K562 (cell line): ENCODE measurements around the gene SURF6. TPM values are rescaled to one million over a fixed set of nuclear protein-coding genes. Genes with fewer than 3 reads are reported as not detected.

Source experiments
- ATAC-seq: fragments of 200-7000 bp; cut with Tn5 transposase; 3 replicates; pipeline ENCODE4 v1.9.1; 2020; ENCODE audit warnings: moderate library complexity
- BruUV-seq: library from RNA; stranded (reverse); fragments of 400-500 nt; replicated peaks from 2 replicates; lab custom pipeline; 2021; lab: Mats Ljungman, UMichigan
- CTCF ChIA-PET: fragments of 300-600 bp; formaldehyde crosslinking; extraction: SDS; loops from one replicate; lab custom pipeline; 2021; ENCODE audit warnings: low intra/inter-chr PET ratio; lab: Yijun Ruan, JAX
- POLR2A ChIA-PET: fragments of 300-600, 350-650 bp; sonication (Branson Sonifier 250); formaldehyde crosslinking; extraction: SDS; loops from one replicate; lab custom pipeline; 2021; ENCODE audit warnings: antibody characterized with exemption, inconsistent platforms; lab: Yijun Ruan, JAX
- DNase-seq, 4 experiments: peaks; one replicate each; pipeline versions ENCODE4 v3.0.0 to v3.0.0-alpha.2; 2011 to 2018; ENCODE audit warnings: low spot score in 3 of 4, mixed read lengths in 3 of 4; ENCODE audit errors: extremely low read depth in 1 of 4
- FAIRE-seq: peaks from 2 replicates; lab custom pipeline; 2011; peaks lifted over from hg19 to GRCh38; lab: Jason Lieb, UNC
- H2AFZ ChIP-seq: 2 replicates; pipeline ENCODE4 v1.6.0; 2011; ENCODE audit warnings: low read depth, low read length, control low read depth, inconsistent platforms
- H3K27ac ChIP-seq: fragments of 200-600 bp; 3 replicates; pipeline ENCODE4 v1.8.0; 2011; ENCODE audit warnings: low read depth, mild to moderate bottlenecking, control low read depth, inconsistent platforms, low read length, moderate library complexity, mixed read lengths; ENCODE audit errors: extremely low read depth
- H3K27me3 ChIP-seq, 2 experiments: fragments of 300-600 bp in 1 of 2; 2 replicates in 1 of 2; 3 replicates in 1 of 2; pipeline versions ENCODE4 v1.6.0 to v1.8.0; 2011; ENCODE audit warnings: inconsistent platforms in 2 of 2, low read length in 2 of 2, mild to moderate bottlenecking in 1 of 2, mixed read lengths in 1 of 2, moderate library complexity in 1 of 2; ENCODE audit not compliant: control insufficient read depth in 2 of 2, insufficient read depth in 2 of 2
- H3K36me3 ChIP-seq: fragments of 300-600 bp; 3 replicates; pipeline ENCODE4 v1.8.0; 2011; ENCODE audit warnings: mild to moderate bottlenecking, low read length, inconsistent platforms; ENCODE audit not compliant: control insufficient read depth, insufficient read depth
- H3K4me1 ChIP-seq, 2 experiments: fragments of 200-600 bp in 1 of 2; replicated peaks in 1 of 2; 2 replicates in 1 of 2; 3 replicates in 1 of 2; pipeline versions ENCODE4 v1.5.1 to v1.8.0; 2011; ENCODE audit warnings: inconsistent platforms in 2 of 2, low read length in 2 of 2, mild to moderate bottlenecking in 1 of 2, mixed read lengths in 1 of 2, moderate library complexity in 1 of 2; ENCODE audit not compliant: control insufficient read depth in 2 of 2, insufficient read depth in 2 of 2
- H3K4me2 ChIP-seq: 2 replicates; pipeline ENCODE4 v1.6.1; 2011; ENCODE audit warnings: low read length, control low read depth, inconsistent platforms, mixed read lengths; ENCODE audit not compliant: insufficient read depth
- H3K4me3 ChIP-seq: fragments of 200-600 bp; sonication (generic), shearing (Covaris generic); 2 replicates; pipeline ENCODE4 v1.5.1; 2016; ENCODE audit warnings: control low read depth, inconsistent platforms
- H3K79me2 ChIP-seq: fragments of 200-600 bp; 3 replicates; pipeline ENCODE4 v1.8.0; 2011; ENCODE audit warnings: low read length, inconsistent platforms; ENCODE audit not compliant: control insufficient read depth, insufficient read depth
- H3K9ac ChIP-seq, 2 experiments: 2 replicates each; pipeline versions ENCODE4 v1.6.0 to v1.6.1; 2011; ENCODE audit warnings: low read depth in 2 of 2, low read length in 2 of 2, control low read depth in 1 of 2, inconsistent platforms in 1 of 2, mild to moderate bottlenecking in 1 of 2, mixed read lengths in 1 of 2; ENCODE audit not compliant: insufficient read depth in 1 of 2
- H3K9me1 ChIP-seq: one replicate; pipeline ENCODE4 v1.6.0; 2011; ENCODE audit warnings: inconsistent platforms, mild to moderate bottlenecking, low read length, moderate library complexity; ENCODE audit not compliant: control insufficient read depth, insufficient read depth
- H3K9me3 ChIP-seq: replicated peaks from 2 replicates; pipeline ENCODE4 v1.5.1; 2011; ENCODE audit warnings: low read depth, low read length, inconsistent platforms; ENCODE audit not compliant: control insufficient read depth, insufficient read depth
- H4K20me1 ChIP-seq: replicated peaks from 2 replicates; pipeline ENCODE4 v1.6.1; 2011; ENCODE audit warnings: low read length, inconsistent platforms, mixed read lengths; ENCODE audit not compliant: control insufficient read depth, insufficient read depth
- CEBPG ChIP-seq, 3 experiments: fragments of 200-800 bp in 1 of 3; sonication (Bioruptor generic) in 1 of 3; sonication (generic) in 1 of 3; formaldehyde crosslinking in 1 of 3; IDR thresholded peaks in 2 of 3; conservative IDR thresholded peaks in 1 of 3; 2 replicates each; pipeline versions ENCODE4 v1.6.1 to v1.8.0; 2016 to 2022; ENCODE audit warnings: missing compliant biosample characterization in 2 of 3, missing genetic modification characterization in 2 of 3, mild to moderate bottlenecking in 1 of 3, missing genetic modification reagents in 1 of 3
- EGR1 ChIP-seq: fragments of 450-650 bp; conservative IDR thresholded peaks from 2 replicates; pipeline ENCODE4 v1.6.1; 2017; ENCODE audit warnings: mild to moderate bottlenecking
- FOSL1 ChIP-seq: fragments of 200-800 bp; sonication (Bioruptor generic); conservative IDR thresholded peaks from 2 replicates; pipeline ENCODE4 v1.6.1; 2016; ENCODE audit warnings: missing genetic modification characterization, missing compliant biosample characterization
- SLC30A9 ChIP-seq: fragments of 250-450 bp; sonication (Bioruptor Pico); IDR thresholded peaks from 2 replicates; pipeline ENCODE4 v1.8.0; 2022; ENCODE audit warnings: mild to moderate bottlenecking, moderate library complexity
- SMARCA4 ChIP-seq: fragments of 450-650 bp; IDR thresholded peaks from 2 replicates; pipeline ENCODE4 v1.6.1; 2016
- THRAP3 ChIP-seq: fragments of 450-650 bp; IDR thresholded peaks from 2 replicates; pipeline ENCODE4 v1.6.1; 2016; ENCODE audit warnings: mild to moderate bottlenecking, inconsistent platforms, borderline replicate concordance
- YY1 ChIP-seq, 3 experiments: IDR thresholded peaks; 2 replicates each; pipeline ENCODE4 v1.6.1; 2011; ENCODE audit warnings: low read length in 2 of 3, mild to moderate bottlenecking in 2 of 3, moderate library complexity in 2 of 3, borderline replicate concordance in 1 of 3, control low read depth in 1 of 3, low read depth in 1 of 3; ENCODE audit not compliant: insufficient read depth in 3 of 3, insufficient replicate concordance in 2 of 3, control insufficient read depth in 1 of 3, insufficient read length in 1 of 3; ENCODE audit errors: extremely low read depth in 1 of 3
- ZBTB7A ChIP-seq: IDR thresholded peaks from 2 replicates; pipeline ENCODE4 v1.6.1; 2011; ENCODE audit warnings: low read depth, mild to moderate bottlenecking, low read length, moderate library complexity, borderline replicate concordance; ENCODE audit not compliant: control insufficient read depth
- ZEB2 ChIP-seq: fragments of 450-650 bp; IDR thresholded peaks from 2 replicates; pipeline ENCODE4 v1.6.1; 2016
- ZNF316 ChIP-seq: fragments of 450-650 bp; IDR thresholded peaks from 2 replicates; pipeline ENCODE4 v1.6.1; 2016
- ZNF384 ChIP-seq: IDR thresholded peaks from 2 replicates; pipeline ENCODE4 v1.6.1; 2012; ENCODE audit warnings: low read depth, low read length, improper control_type of control experiment
- WGBS: fragments of 100-300 bp; shearing (Covaris generic); methylation state at CpG from one replicate; pipeline ENCODE4 v1.1.6; 2016; ENCODE audit warnings: low coverage, mixed read lengths; ENCODE audit not compliant: insufficient coverage; ENCODE audit errors: missing lambda C conversion rate; 5-methylcytosine and 5-hydroxymethylcytosine counted together
- in situ Hi-C: fragments of 300-500 bp; cut with MboI; formaldehyde crosslinking; loops from 4 replicates; pipeline ENCODE4 v1.15.0; 2018; ENCODE audit warnings: inconsistent platforms, mixed read lengths
- intact Hi-C: fragments of 100-400 bp; cut with micrococcal nuclease; formaldehyde crosslinking; loops from 2 replicates; pipeline ENCODE4 v1.14.2; 2022
- polyA plus RNA-seq, 8 experiments: library from polyadenylated mRNA; depleted of rRNA in 4 of 8; stranded (reverse) in 5 of 8; unstranded in 3 of 8; fragments of >200 nt; fragmentation: Nextera tagmentation in 2 of 8; fragmentation: Illumina TruSeq in 1 of 8; extraction: Ambion mirVana in 2 of 8; extraction: Trizol in 1 of 8; gene quantifications; 2 replicates each; pipeline versions ENCODE4 v1.2.1 to v1.2.3, GENCODE V29; 2011 to 2014; ENCODE audit warnings: inconsistent platforms in 1 of 8, missing spikeins in 1 of 8
- total RNA-seq, 7 experiments: library from RNA; depleted of rRNA in 6 of 7; stranded (reverse); fragments of >200 nt in 6 of 7; fragmentation: Illumina TruSeq in 2 of 7; extraction: Trizol in 2 of 7; gene quantifications; 2 replicates each; pipeline versions ENCODE4 v1.2.1 to v1.2.3, GENCODE V29; 2011 to 2021; ENCODE audit warnings: low replicate concordance in 1 of 7
- TF ChIP-seq, protein P1 (sequence below): fragments of 450-650 bp; IDR thresholded peaks from 2 replicates; pipeline ENCODE4 v1.6.1; 2016; ENCODE audit warnings: missing biosample characterization, missing genetic modification characterization
- TF ChIP-seq, protein P2 (sequence below), 2 experiments: fragments of 450-650 bp in 1 of 2; sonication (generic) in 1 of 2; formaldehyde crosslinking in 1 of 2; IDR thresholded peaks in 1 of 2; conservative IDR thresholded peaks in 1 of 2; 2 replicates each; pipeline versions ENCODE4 v1.6.1 to v1.8.1; 2016 to 2023; ENCODE audit warnings: mild to moderate bottlenecking in 2 of 2, moderate library complexity in 2 of 2, inconsistent platforms in 1 of 2, missing genetic modification reagents in 1 of 2

Gene SURF6
- total and polyA plus RNA-seq, 9 of the 15 experiments (the other 6 are each of a cell fraction or from before 2014, with no cell fraction given): 1.4 to 68.3 (median 14.7) TPM

DNA sequence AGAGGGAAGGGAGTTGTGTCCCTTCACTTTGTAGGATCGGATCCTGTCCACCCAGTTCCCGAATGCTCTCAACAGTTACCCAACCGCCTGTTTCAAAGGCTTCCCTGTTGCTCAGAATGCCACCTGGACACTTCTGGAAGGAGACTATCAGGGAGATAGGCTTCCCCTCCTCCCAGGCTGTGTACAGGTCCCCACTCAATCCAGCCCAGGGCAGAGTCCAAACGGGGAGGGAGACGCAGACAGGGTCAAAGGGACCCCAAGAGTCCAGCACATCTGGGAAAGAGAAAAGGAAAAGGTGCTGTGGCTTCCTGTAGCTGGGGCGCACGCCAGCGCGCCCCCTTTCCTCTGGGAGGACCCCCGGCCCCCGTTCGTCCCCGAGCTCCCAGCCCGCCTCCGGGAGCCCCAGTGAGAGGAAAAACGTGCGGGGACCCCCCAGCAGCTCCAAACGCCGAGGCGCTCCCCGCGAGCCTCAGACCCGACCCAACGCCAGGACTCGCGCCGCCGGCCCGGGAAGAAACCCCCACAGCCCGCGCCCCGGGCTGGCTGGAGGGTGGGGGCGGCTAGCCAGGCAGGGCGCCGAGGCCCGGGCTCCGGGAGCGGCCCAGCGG, 39.2 kb upstream of the SURF6 start (continued):
- TF ChIP-seq ZBTB7A: peak; percentile 66
- TF ChIP-seq, protein P1, sequence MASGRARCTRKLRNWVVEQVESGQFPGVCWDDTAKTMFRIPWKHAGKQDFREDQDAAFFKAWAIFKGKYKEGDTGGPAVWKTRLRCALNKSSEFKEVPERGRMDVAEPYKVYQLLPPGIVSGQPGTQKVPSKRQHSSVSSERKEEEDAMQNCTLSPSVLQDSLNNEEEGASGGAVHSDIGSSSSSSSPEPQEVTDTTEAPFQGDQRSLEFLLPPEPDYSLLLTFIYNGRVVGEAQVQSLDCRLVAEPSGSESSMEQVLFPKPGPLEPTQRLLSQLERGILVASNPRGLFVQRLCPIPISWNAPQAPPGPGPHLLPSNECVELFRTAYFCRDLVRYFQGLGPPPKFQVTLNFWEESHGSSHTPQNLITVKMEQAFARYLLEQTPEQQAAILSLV (tag): no peak
- no peak for TF ChIP-seq ZEB2
- no peak for TF ChIP-seq YY1 (IDR thresholded peaks at IDR 0.05; ENCODE audit: borderline replicate concordance in 1 of 3, control insufficient read depth in 1 of 3, extremely low read depth in 1 of 3, insufficient read depth in 3 of 3, insufficient read length in 1 of 3, insufficient replicate concordance in 2 of 3, low read depth in 1 of 3, low read length in 2 of 3)
- no peak for TF ChIP-seq SLC30A9
- TF ChIP-seq, all 486 proteins: peak for 23

DNA sequence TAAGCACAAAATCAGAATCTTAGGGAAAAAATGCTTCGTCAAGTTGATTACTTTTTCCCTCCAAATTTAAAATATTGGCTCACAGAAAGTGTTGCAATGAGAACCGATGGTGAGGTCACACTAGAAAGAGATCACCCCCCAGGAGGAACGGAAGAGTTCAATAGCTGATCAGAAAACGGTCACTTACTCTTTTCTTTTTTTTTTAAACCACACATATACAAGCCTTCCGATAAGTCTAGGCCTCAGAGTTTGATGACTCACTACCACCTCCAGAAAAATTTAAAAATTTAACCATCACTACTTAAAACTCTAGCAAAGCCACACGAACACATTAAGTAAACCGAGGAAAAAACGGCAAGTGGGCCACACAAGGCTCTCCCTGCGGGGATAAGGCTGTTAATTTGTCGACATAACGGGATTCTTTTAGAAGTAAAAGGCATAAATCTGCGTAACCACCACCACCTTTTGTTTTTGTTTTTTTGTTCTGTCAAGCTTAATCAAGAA, 38.7 kb upstream of the SURF6 start:
- Histone ChIP-seq H3K9ac (peak overlapping the region; percentile 97), H3K27ac (peak overlapping the region; percentile 97), H3K27me3 (no peaks in the 10 kb centered on the region), H3K4me3 (peak overlapping the region; percentile 87), H4K20me1 (peaks cover 41% of the 10 kb centered on the region), H3K4me2 (peak overlapping the region; percentile 88), H3K9me1 (peaks cover 23% of the 10 kb centered on the region), H2AFZ (no peak overlapping the region), H3K9me3 (no peaks in the 10 kb centered on the region), H3K36me3 (peaks cover 45% of the 10 kb centered on the region), H3K79me2 (peaks cover 70% of the 10 kb centered on the region), H3K4me1 (peaks cover 43 to 51% of the 10 kb centered on the region in 2 experiments; a peak in 4 of 5 replicates)
- intact Hi-C loops: no loop called here
- WGBS: 0% methylated on average over 12 of the region's 12 CpGs
- peak in 1 of 4 experiments; percentile 46 for DNase-seq
- no peak for ATAC-seq
- in situ Hi-C loops: no loop called here
- POLR2A ChIA-PET: interaction anchor here (0.5 to 8.5 kb wide), 9 partner anchors 10 to 627 kb away, joined by 3 to 109 read pairs (median 5); partner anchors contain the start of genes MED22, RPL7A, SURF1 and SURF2
- peak; percentile 69 for FAIRE-seq
- CTCF ChIA-PET: no interaction called here
- BruUV-seq: TSS peak; percentile 44
- 0 out of 2 replicates have a peak, but pooled peaks have one; percentile 5 for TF ChIP-seq EGR1
- peak; percentile 45 for TF ChIP-seq ZNF316
- TF ChIP-seq, protein P2, sequence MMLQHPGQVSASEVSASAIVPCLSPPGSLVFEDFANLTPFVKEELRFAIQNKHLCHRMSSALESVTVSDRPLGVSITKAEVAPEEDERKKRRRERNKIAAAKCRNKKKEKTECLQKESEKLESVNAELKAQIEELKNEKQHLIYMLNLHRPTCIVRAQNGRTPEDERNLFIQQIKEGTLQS (IDR thresholded peaks at IDR 0.05): peak; percentile 72
- TF ChIP-seq, protein P2 (CRISPR knock-in tag; conservative IDR thresholded peaks at IDR 0.05): no peak
- TF ChIP-seq SMARCA4: peak; percentile 38
- TF ChIP-seq FOSL1: peak; percentile 74
- TF ChIP-seq CEBPG (CRISPR knock-in tag; IDR thresholded peaks at IDR 0.05): peak; percentile 60; the same call in 1 of the 2 replicates
- TF ChIP-seq CEBPG (tag; conservative IDR thresholded peaks at IDR 0.05 in 1 of 2, IDR thresholded peaks at IDR 0.05 in 1 of 2): peak in 1 of 2 experiments; percentile 69; a peak in 2 of 4 replicates
- no peak for TF ChIP-seq THRAP3
- TF ChIP-seq ZNF384: peak; percentile 69
